HG03139 (cell line): ENCODE results near the gene PRKD1.
"Not testable (repeated sequence)": the region's sequence is repeated elsewhere in the genome, so short reads cannot be mapped to it uniquely, and the experiment has no call there.

Experiments used
- ATAC-seq: cut with Tn5 transposase; IDR thresholded peaks from one replicate; pipeline ENCODE4 v1.9.1; 2021; ENCODE audit not compliant: unreplicated experiment

The PRKD1 gene

GRCh38 chr14:29840369-29840892, 87.2 kb downstream of the PRKD1 start:
- not testable (repeated sequence) for ATAC-seq

GRCh38 chr14:29839691-29840090, 88.0 kb downstream of the PRKD1 start:
- not testable (repeated sequence) for ATAC-seq

GRCh38 chr14:29838752-29839151, 88.9 kb downstream of the PRKD1 start:
- no peak for ATAC-seq

- ATAC-seq, result no peak
These were observed 91.3 kb downstream of the PRKD1 start for GRCh38 chr14:29836395-29836794.

GRCh38 chr14:29832042-29832441, 95.6 kb downstream of the PRKD1 start:
- ATAC-seq, result no peak

GRCh38 chr14:29829851-29830250, 97.8 kb downstream of the PRKD1 start:
- no peak for ATAC-seq

GRCh38 chr14:29823816-29824215, 103.8 kb downstream of the PRKD1 start:
- ATAC-seq, result no peak

- no peak for ATAC-seq
These were observed 105.3 kb downstream of the PRKD1 start for GRCh38 chr14:29822430-29822709.

- ATAC-seq, result no peak
These were observed 105.8 kb downstream of the PRKD1 start for GRCh38 chr14:29821661-29822429.

- no peak for ATAC-seq
These were observed 106.4 kb downstream of the PRKD1 start for GRCh38 chr14:29821242-29821641.

- no peak for ATAC-seq
These were observed 106.9 kb downstream of the PRKD1 start for GRCh38 chr14:29820785-29821184.

- no peak for ATAC-seq
These were observed 109.8 kb downstream of the PRKD1 start for GRCh38 chr14:29817767-29818405.

GRCh38 chr14:29815016-29815674, 112.5 kb downstream of the PRKD1 start:
- ATAC-seq, result no peak

- no peak for ATAC-seq
These were observed 113.3 kb downstream of the PRKD1 start for GRCh38 chr14:29814156-29815015.

- ATAC-seq, result no peak
These were observed 117.0 kb downstream of the PRKD1 start for GRCh38 chr14:29810682-29811081.

GRCh38 chr14:29810064-29810463, 117.6 kb downstream of the PRKD1 start:
- ATAC-seq, result no peak

GRCh38 chr14:29806124-29806517, 121.5 kb downstream of the PRKD1 start:
- ATAC-seq, result no peak

- no peak for ATAC-seq
These were observed 122.1 kb downstream of the PRKD1 start for GRCh38 chr14:29805415-29806123.

- no peak for ATAC-seq
These were observed 123.0 kb downstream of the PRKD1 start for GRCh38 chr14:29804481-29805266.

- no peak for ATAC-seq
These were observed 124.6 kb downstream of the PRKD1 start for GRCh38 chr14:29803045-29803444.
